Measurements from ENCODE around the gene PTPRD.

PTPRD gene

DNA sequence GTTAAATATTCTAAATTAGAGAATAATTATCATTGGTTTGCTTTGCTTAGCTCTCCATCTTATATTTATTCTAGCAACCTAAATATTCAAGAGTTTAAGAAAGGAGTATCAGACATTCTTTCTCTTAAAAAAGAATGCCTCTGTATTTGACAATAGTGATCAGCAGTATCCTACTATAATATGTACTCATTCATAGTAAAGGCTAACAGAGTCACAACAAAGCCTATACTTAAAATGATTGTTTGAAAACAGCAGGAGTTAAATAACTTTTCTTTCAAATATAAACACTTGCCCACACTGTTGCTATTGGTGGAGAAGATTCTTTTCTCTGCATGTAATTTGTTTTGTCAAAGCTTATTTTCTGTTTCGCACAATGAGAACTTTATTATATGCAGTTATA is 178.4 kb downstream of the PTPRD start:
- TF ChIP-seq, protein P1, sequence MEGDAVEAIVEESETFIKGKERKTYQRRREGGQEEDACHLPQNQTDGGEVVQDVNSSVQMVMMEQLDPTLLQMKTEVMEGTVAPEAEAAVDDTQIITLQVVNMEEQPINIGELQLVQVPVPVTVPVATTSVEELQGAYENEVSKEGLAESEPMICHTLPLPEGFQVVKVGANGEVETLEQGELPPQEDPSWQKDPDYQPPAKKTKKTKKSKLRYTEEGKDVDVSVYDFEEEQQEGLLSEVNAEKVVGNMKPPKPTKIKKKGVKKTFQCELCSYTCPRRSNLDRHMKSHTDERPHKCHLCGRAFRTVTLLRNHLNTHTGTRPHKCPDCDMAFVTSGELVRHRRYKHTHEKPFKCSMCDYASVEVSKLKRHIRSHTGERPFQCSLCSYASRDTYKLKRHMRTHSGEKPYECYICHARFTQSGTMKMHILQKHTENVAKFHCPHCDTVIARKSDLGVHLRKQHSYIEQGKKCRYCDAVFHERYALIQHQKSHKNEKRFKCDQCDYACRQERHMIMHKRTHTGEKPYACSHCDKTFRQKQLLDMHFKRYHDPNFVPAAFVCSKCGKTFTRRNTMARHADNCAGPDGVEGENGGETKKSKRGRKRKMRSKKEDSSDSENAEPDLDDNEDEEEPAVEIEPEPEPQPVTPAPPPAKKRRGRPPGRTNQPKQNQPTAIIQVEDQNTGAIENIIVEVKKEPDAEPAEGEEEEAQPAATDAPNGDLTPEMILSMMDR (conservative IDR thresholded peaks at IDR 0.05; ENCODE audit: low read depth, low read length), result no peak
- no peaks in the 10 kb centered on the region for H3K79me2 ChIP-seq (ENCODE audit: insufficient read depth, low read depth)
- no peaks in the 10 kb centered on the region for H3K4me1 ChIP-seq (ENCODE audit: low read depth, poor library complexity, severe bottlenecking)
- no peaks in the 10 kb centered on the region for H3K27me3 ChIP-seq (ENCODE audit: insufficient read depth, low read depth)
- no peak overlapping the region for H3K27ac ChIP-seq
- H3K4me2 ChIP-seq, result no peak overlapping the region
- H3K36me3 ChIP-seq (ENCODE audit: insufficient read depth), result no peaks in the 10 kb centered on the region
- H3K4me3 ChIP-seq (IDR thresholded peaks at IDR 0.05; ENCODE audit: insufficient read depth, low read depth, low read length), result no peak overlapping the region
- no peak overlapping the region for H2AFZ ChIP-seq (ENCODE audit: low read depth)
- no peak overlapping the region for H3K9ac ChIP-seq
- H4K20me1 ChIP-seq (ENCODE audit: insufficient read depth), result no peaks in the 10 kb centered on the region

DNA sequence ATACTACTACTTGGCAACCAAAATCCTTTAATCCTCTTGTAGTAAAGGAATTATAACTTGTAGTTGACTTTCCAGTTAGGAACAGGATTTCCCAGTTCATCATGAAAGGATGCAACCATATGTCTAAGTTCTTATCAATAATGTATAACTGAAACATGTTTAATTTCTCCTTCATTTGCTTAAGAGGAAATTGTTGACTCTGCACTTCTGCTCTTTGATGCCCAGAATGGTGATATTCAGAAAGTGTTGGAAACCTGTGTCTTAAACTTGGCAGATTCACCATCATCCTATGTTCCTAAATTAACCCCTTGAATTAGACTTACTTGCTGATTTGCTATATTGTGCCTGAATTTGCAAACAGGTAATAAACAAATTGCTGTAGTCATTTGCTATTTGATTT is 201.5 kb downstream of the PTPRD start:
- Histone ChIP-seq H2AFZ (ENCODE audit: low read depth) (no peak overlapping the region), H3K27ac (no peak overlapping the region), H3K4me2 (no peak overlapping the region), H3K4me3 (IDR thresholded peaks at IDR 0.05; ENCODE audit: insufficient read depth, low read depth, low read length) (no peak overlapping the region), H3K36me3 (ENCODE audit: insufficient read depth) (no peaks in the 10 kb centered on the region), H3K27me3 (ENCODE audit: insufficient read depth, low read depth) (no peaks in the 10 kb centered on the region), H3K4me1 (ENCODE audit: low read depth, poor library complexity, severe bottlenecking) (no peaks in the 10 kb centered on the region), H3K79me2 (ENCODE audit: insufficient read depth, low read depth) (no peaks in the 10 kb centered on the region), H3K9ac (no peak overlapping the region), H4K20me1 (ENCODE audit: insufficient read depth) (no peaks in the 10 kb centered on the region)
- TF ChIP-seq, protein P1 (conservative IDR thresholded peaks at IDR 0.05; ENCODE audit: low read depth, low read length), result no peak

DNA sequence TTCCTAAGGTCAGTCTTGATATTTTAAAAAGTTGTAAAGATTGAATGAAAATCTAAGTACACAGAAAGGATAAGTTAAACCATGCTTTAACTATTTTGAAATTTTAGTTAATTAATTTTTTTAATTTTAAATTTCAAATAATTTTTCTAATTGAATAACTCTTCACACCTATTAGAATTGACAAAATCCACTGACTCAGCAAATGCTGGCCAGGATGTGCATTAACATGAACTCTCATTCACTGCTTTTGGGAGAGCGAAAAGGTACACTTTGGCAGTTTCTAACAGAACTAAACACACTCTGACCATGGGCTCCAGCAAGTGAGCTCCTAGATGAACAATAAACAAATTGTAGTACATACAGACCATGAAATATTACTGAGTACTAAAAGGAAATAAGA is 209.5 kb downstream of the PTPRD start:
- Histone ChIP-seq H3K79me2 (ENCODE audit: insufficient read depth, low read depth) (no peaks in the 10 kb centered on the region), H3K4me2 (no peak overlapping the region), H2AFZ (ENCODE audit: low read depth) (no peak overlapping the region), H4K20me1 (ENCODE audit: insufficient read depth) (no peaks in the 10 kb centered on the region), H3K27ac (no peak overlapping the region), H3K4me1 (ENCODE audit: low read depth, poor library complexity, severe bottlenecking) (no peaks in the 10 kb centered on the region), H3K36me3 (ENCODE audit: insufficient read depth) (no peaks in the 10 kb centered on the region), H3K4me3 (IDR thresholded peaks at IDR 0.05; ENCODE audit: insufficient read depth, low read depth, low read length) (no peak overlapping the region), H3K9ac (no peak overlapping the region), H3K27me3 (ENCODE audit: insufficient read depth, low read depth) (no peaks in the 10 kb centered on the region)
- TF ChIP-seq, protein P1 (conservative IDR thresholded peaks at IDR 0.05; ENCODE audit: low read depth, low read length), result no peak

DNA sequence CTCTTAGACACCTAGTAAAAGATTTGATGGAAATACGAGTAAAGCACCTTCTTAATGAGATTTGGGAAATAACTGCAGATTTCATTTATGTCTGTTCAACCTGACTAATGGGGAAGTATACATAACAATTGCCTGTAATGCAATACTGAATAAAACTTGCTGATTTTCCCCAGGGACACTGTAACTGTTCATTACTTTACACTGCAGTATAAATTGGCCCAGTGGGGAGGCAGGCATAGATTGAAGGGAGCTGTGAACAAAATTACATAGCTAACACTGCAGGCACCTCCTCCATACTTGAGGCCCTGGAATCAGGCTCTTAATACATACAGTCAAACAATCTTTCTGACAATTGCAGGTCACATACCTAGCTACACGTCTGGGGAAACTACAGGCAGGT is 216.2 kb downstream of the PTPRD start:
- TF ChIP-seq, protein P1 (conservative IDR thresholded peaks at IDR 0.05; ENCODE audit: low read depth, low read length), result no peak
- Histone ChIP-seq H2AFZ (ENCODE audit: low read depth) (no peak overlapping the region), H3K79me2 (ENCODE audit: insufficient read depth, low read depth) (no peaks in the 10 kb centered on the region), H3K36me3 (ENCODE audit: insufficient read depth) (no peaks in the 10 kb centered on the region), H3K9ac (no peak overlapping the region), H3K4me2 (no peak overlapping the region), H3K27me3 (ENCODE audit: insufficient read depth, low read depth) (no peaks in the 10 kb centered on the region), H3K4me1 (ENCODE audit: low read depth, poor library complexity, severe bottlenecking) (no peaks in the 10 kb centered on the region), H3K27ac (no peak overlapping the region), H4K20me1 (ENCODE audit: insufficient read depth) (no peaks in the 10 kb centered on the region), H3K4me3 (IDR thresholded peaks at IDR 0.05; ENCODE audit: insufficient read depth, low read depth, low read length) (no peak overlapping the region)

DNA sequence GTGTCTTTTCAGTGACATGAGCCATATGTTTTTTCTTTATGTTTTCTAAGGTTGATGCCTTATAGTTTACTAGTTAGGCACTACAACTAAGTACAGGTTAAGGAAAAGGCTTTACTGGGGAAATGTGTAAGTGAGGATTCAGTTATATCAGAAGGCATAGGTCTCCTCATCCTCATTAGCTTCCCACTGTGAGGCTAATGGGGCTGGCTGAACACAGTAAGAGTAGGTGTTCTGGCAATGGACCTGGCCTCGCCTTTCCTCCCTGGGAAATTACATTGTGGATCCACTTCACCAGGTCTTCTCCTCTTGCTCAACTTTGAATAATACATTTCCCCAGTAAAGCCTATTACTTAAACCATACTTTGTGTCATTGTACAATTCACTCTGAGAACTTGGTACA is 225.5 kb downstream of the PTPRD start:
- H3K27ac ChIP-seq, result no peak overlapping the region
- H3K36me3 ChIP-seq (ENCODE audit: insufficient read depth), result no peaks in the 10 kb centered on the region
- no peak overlapping the region for H3K9ac ChIP-seq
- no peak overlapping the region for H2AFZ ChIP-seq (ENCODE audit: low read depth)
- H3K27me3 ChIP-seq (ENCODE audit: insufficient read depth, low read depth), result no peaks in the 10 kb centered on the region
- no peak overlapping the region for H3K4me3 ChIP-seq (IDR thresholded peaks at IDR 0.05; ENCODE audit: insufficient read depth, low read depth, low read length)
- H3K79me2 ChIP-seq (ENCODE audit: insufficient read depth, low read depth), result no peaks in the 10 kb centered on the region
- H4K20me1 ChIP-seq (ENCODE audit: insufficient read depth), result no peaks in the 10 kb centered on the region
- no peak overlapping the region for H3K4me2 ChIP-seq
- H3K4me1 ChIP-seq (ENCODE audit: low read depth, poor library complexity, severe bottlenecking), result no peaks in the 10 kb centered on the region
- TF ChIP-seq, protein P1 (conservative IDR thresholded peaks at IDR 0.05; ENCODE audit: low read depth, low read length), result no peak

Data from KMS-11 (cell line).